Measurements from ENCODE around the gene SLC51A. TPM values are rescaled to one million over a fixed set of nuclear protein-coding genes. Genes with fewer than 3 reads are reported as not detected.

SLC51A gene
- total and polyA plus RNA-seq, 9 of the 15 experiments (the other 6 are each of a cell fraction or from before 2014, with no cell fraction given), result 0.35 to 0.38 TPM; not detected in 7

GRCh38 chr3:196179380-196180308 lies 36.7 kb upstream of the SLC51A start (continued):
- no peak for TF ChIP-seq DLX4 (CRISPR knock-in tag; IDR thresholded peaks at IDR 0.05)
- TF ChIP-seq ARID1B (IDR thresholded peaks at IDR 0.05), result peak; percentile 42; the same call in 1 of the 2 replicates
- TF ChIP-seq POLR3G (IDR thresholded peaks at IDR 0.05; ENCODE audit: extremely low read depth, insufficient read length, insufficient replicate concordance), result no peak
- TF ChIP-seq ZNF511 (CRISPR knock-in tag; IDR thresholded peaks at IDR 0.05), result 0 out of 2 replicates have a peak, but pooled peaks have one; percentile 19
- TF ChIP-seq SIN3B (IDR thresholded peaks at IDR 0.05; ENCODE audit: low read depth), result no peak
- no peak for TF ChIP-seq TBP (optimal IDR thresholded peaks at IDR 0.05; ENCODE audit: low read depth, low read length)
- peak; percentile 22; the same call in 1 of the 2 replicates for TF ChIP-seq GATAD2A (IDR thresholded peaks at IDR 0.05)
- no peak for TF ChIP-seq GTF2E2 (tag; IDR thresholded peaks at IDR 0.05)
- no peak for TF ChIP-seq HMG20A (CRISPR knock-in tag; conservative IDR thresholded peaks at IDR 0.05)
- TF ChIP-seq ZNF24 (IDR thresholded peaks at IDR 0.05), result no peak
- TF ChIP-seq ZNF133 (CRISPR knock-in tag; IDR thresholded peaks at IDR 0.05), result no peak
- no peak for TF ChIP-seq JUN (IDR thresholded peaks at IDR 0.05; ENCODE audit: borderline replicate concordance, low read depth, low read length)
- TF ChIP-seq JUN (CRISPR knock-in tag; IDR thresholded peaks at IDR 0.05; ENCODE audit: borderline replicate concordance), result peak; percentile 75; the same call in 1 of the 2 replicates
- 0 out of 2 replicates have a peak, but pooled peaks have one; percentile 41 for TF ChIP-seq SMAD4 (CRISPR knock-in tag; conservative IDR thresholded peaks at IDR 0.05)
- TF ChIP-seq ZNF431 (CRISPR knock-in tag; IDR thresholded peaks at IDR 0.05), result no peak
- no peak for TF ChIP-seq BMI1 (IDR thresholded peaks at IDR 0.05; ENCODE audit: low read length)
- TF ChIP-seq ZBTB33 (CRISPR knock-in tag; IDR thresholded peaks at IDR 0.05), result no peak
- TF ChIP-seq ESRRB (CRISPR knock-in tag; IDR thresholded peaks at IDR 0.05; ENCODE audit: borderline replicate concordance), result no peak
- 0 out of 2 replicates have a peak, but pooled peaks have one; percentile 9 for TF ChIP-seq RAD51 (IDR thresholded peaks at IDR 0.05; ENCODE audit: borderline replicate concordance, low read depth)
- TF ChIP-seq E2F8 (IDR thresholded peaks at IDR 0.05; ENCODE audit: low read depth, partially characterized antibody), result no peak
- TF ChIP-seq SETDB1 (IDR thresholded peaks at IDR 0.05; ENCODE audit: low read length), result no peak
- TF ChIP-seq TAF7 (tag; IDR thresholded peaks at IDR 0.05), result no peak
- TF ChIP-seq DIDO1 (tag; IDR thresholded peaks at IDR 0.05; ENCODE audit: low read depth), result no peak
- no peak for TF ChIP-seq RBM15 (IDR thresholded peaks at IDR 0.05; ENCODE audit: insufficient read depth, low read length)

Data from K562 (cell line).